GM21515 (cell line): ENCODE results near the gene TRIM52.
"Not testable (repeated sequence)": the region's sequence is repeated elsewhere in the genome, so short reads cannot be mapped to it uniquely, and the experiment has no call there.

Source experiments
- ATAC-seq: cut with Tn5 transposase; IDR thresholded peaks from one replicate; pipeline ENCODE4 v1.9.1; 2021; ENCODE audit not compliant: unreplicated experiment

TRIM52 gene

GRCh38 chr5:181217111-181217802 is 43.7 kb downstream of the TRIM52 start:
- peak; percentile 23 for ATAC-seq

- no peak for ATAC-seq
Observed at GRCh38 chr5:181215997-181216989, 44.6 kb downstream of the TRIM52 start.

DNA sequence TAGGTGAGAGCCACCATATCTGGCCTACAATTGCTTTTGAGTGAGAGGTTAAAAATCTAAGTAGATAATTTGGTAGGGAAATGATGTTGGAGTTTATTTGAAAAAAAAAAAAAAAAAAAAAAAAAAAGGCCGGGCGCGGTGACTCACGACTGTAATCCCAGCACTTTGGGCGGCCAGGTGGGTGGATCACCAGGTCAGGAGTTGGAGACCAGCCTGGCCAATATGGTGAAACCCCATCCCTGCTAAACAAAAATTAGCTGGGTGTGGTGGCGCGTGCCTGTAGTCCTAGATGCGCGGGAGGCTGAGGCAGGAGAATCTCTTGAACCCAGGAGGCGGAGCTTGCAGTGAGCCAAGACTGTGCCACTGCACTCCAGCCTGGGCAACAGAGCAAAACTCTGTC is 46.7 kb downstream of the TRIM52 start:
- not testable (repeated sequence) for ATAC-seq

DNA sequence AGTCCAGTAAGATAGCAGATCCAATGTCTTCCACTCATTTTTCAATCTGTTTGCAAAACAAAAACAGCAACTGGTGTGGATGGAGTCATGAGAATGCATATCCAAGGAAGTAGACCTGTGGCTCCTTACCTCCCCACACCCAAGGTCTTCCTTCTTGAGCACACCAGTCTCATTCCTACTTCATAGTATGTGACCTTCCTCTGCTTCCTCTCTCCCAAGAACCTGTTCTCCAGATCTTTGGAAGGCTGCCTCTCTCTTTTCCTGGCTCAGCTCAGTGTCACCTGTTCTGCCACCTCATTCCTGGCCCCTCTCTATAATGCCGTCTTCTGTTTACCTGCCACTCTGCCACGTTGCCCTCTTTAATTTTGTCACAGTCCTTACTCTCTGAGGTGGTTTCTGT is 48.0 kb downstream of the TRIM52 start:
- no peak for ATAC-seq

DNA sequence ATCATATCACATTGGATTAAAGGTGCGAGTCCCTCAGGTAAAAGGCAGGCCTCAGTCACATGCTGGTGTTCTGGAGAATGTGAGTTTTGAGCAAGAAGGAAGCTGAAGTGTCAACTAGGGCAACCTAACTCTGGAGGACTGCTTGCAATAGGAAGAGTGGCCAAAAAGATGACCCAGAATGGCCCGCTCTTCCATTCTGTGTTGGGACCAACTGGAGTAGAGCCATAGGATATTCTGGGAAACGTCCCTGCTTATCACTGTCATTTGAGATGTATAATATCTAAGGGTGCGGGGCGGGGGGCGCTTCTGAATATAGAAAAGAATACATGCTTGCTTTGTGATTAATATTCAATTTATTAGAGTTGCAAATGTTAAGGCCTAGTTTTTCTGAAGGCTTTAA is 48.9 kb downstream of the TRIM52 start:
- ATAC-seq, result no peak

GRCh38 chr5:181211208-181211607 is 49.7 kb downstream of the TRIM52 start:
- ATAC-seq, result no peak

GRCh38 chr5:181210698-181211097 is 50.2 kb downstream of the TRIM52 start:
- not testable (repeated sequence) for ATAC-seq

- ATAC-seq, result not testable (repeated sequence)
Observed at GRCh38 chr5:181210148-181210547, 50.8 kb downstream of the TRIM52 start.

DNA sequence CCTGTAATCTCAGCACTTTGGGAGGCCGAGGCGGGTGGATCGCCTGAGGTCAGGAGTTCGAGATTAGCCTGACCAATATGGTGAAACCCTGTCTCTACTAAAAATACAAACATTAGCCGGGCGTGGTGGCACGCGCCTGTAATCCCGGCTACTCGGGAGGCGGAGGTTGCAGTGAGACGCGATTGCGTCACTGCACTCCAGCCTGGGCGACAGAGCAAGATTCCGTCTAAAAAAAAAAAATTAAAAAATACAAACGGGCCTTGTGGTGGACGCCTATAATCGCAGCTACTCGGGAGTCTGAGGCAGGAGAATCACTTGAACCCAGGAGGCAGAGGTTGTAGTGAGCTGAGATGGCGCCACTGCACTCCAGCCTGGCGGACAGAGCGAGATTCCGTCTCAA is 51.9 kb downstream of the TRIM52 start:
- not testable (repeated sequence) for ATAC-seq

DNA sequence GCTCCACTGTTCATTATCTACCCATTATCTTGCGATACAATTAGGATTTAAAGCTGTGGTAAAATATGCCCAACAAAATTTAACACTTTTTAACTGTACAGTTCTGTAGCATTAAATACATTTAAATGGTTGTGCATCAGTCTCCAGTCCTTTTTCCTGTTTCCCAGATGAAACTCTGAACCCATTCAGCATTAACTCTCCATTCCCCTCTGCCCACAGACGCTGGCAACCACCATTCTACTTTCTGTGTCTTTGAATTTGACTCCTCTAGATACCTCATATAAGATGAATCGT is 53.0 kb downstream of the TRIM52 start:
- no peak for ATAC-seq

DNA sequence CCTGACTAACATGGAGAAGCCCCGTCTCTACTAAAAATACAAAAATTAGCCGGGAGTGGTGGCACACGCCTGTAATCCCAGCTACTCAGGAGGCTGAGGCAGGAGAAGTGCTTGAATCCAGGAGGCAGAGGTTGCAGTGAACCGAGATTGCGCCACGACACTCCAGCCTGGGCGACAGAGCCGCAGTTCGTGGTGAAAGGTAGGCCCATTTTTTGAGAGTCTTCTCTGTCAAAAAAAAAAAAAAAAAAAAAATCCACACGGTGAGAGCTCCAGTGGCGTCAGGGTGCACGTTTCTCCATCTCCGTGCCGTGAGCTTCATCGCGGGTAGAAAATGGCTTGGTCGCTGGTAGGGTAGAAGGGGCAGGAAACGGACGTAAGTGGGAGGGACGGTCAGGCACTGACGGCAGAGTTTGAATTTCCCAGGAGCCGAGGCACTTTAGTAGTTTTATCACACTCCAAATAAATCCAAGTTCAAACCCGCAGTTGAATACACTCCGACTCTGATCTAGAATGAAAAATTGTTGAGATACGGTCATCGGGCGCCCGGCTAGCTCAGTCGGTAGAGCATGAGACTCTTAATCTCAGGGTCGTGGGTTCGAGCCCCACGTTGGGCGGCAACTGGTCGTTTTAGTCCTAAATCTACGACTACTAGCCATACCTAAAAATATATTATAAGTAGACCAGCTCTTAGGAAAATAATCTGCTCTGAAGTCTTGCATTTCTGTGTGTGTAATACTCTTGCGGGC is 53.6 kb downstream of the TRIM52 start:
- no peak for ATAC-seq

DNA sequence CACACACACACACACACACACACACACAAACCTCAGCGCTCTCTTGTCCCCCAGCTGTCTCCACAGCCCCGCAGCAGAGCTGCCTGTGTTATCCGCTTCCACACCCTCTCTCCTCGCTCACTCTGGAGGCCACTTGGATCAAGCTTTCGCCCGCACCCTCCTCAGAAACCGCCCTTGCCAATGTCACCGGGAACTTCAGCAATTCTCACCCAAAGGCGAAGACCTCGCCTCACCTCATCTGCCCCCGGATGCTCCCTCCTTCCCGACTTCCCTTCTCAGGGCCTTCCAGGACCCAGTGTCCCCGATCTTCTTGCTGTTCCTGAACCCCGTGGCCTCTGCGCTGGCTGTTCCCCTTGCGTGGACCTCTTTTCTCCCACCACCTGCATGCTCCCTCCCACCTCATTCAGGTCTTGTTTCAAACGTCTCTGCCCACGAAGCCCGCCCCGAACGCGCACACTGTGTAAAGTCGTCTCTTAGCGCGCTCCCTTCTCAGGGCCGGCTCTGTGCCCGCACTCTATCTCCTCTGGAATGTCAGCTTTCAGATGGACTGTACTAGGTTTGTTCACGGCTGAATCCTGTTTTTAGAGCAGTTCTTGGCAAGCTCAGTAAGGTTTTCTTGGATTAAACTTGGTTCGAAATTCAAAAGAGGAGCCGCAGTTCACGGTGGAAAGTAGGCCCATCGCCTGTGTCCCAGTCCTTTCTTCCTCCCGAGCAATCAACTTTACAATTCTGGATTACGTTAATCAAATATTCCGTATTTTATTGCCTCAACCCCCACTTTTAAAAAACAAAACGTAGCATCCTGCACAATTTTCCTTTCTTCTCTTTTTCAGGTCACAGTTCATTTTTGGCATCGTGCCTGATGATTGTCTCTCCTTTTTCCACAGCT is 54.9 kb downstream of the TRIM52 start:
- ATAC-seq, result no peak
